GM21526 (cell line): ENCODE measurements around the gene TIGD4.
"Not testable (repeated sequence)": the region's sequence is repeated elsewhere in the genome, so short reads cannot be mapped to it uniquely, and the experiment has no call there.

Experiments
- ATAC-seq: cut with Tn5 transposase; IDR thresholded peaks from one replicate; pipeline ENCODE4 v1.9.1; 2021; ENCODE audit warnings: moderate library complexity; ENCODE audit not compliant: unreplicated experiment, low FRiP score

The TIGD4 gene

GRCh38 chr4:152784490-152785350 lies 5.2 kb upstream of the TIGD4 start:
- no peak for ATAC-seq

GRCh38 chr4:152780267-152780778 lies 793 bp upstream of the TIGD4 start:
- no peak for ATAC-seq

- no peak for ATAC-seq
These were observed 646 bp downstream of the TIGD4 start for GRCh38 chr4:152778656-152779512.

GRCh38 chr4:152777488-152777887 lies 2.0 kb downstream of the TIGD4 start:
- ATAC-seq, result no peak

GRCh38 chr4:152776352-152776751 lies 3.2 kb downstream of the TIGD4 start:
- ATAC-seq, result no peak

GRCh38 chr4:152773953-152774352 lies 5.6 kb downstream of the TIGD4 start:
- ATAC-seq, result no peak

GRCh38 chr4:152773339-152773738 lies 6.2 kb downstream of the TIGD4 start:
- ATAC-seq, result no peak

- ATAC-seq, result peak; percentile 82
These were observed 7.6 kb downstream of the TIGD4 start for GRCh38 chr4:152771741-152772533.

- ATAC-seq, result not testable (repeated sequence)
These were observed 14.3 kb downstream of the TIGD4 start for GRCh38 chr4:152765069-152765737.

- no peak for ATAC-seq
These were observed 15.7 kb downstream of the TIGD4 start for GRCh38 chr4:152763796-152764195.

GRCh38 chr4:152748619-152749018 lies 30.9 kb downstream of the TIGD4 start:
- no peak for ATAC-seq

- ATAC-seq, result no peak
These were observed 32.1 kb downstream of the TIGD4 start for GRCh38 chr4:152747444-152747843.

- ATAC-seq, result no peak
These were observed 40.7 kb downstream of the TIGD4 start for GRCh38 chr4:152738827-152739226.

GRCh38 chr4:152735906-152736305 lies 43.6 kb downstream of the TIGD4 start:
- ATAC-seq, result no peak

- ATAC-seq, result no peak
These were observed 44.1 kb downstream of the TIGD4 start for GRCh38 chr4:152735396-152735859.

GRCh38 chr4:152734699-152735050 lies 44.9 kb downstream of the TIGD4 start:
- ATAC-seq, result no peak

- no peak for ATAC-seq
These were observed 45.4 kb downstream of the TIGD4 start for GRCh38 chr4:152734015-152734698.

- no peak for ATAC-seq
These were observed 47.5 kb downstream of the TIGD4 start for GRCh38 chr4:152731997-152732396.

- no peak for ATAC-seq
These were observed 50.1 kb downstream of the TIGD4 start for GRCh38 chr4:152729466-152729865.
